Endothelial cell of umbilical vein (primary cell): Measurements from ENCODE around the gene NKD2. TPM values are rescaled to one million over a fixed set of nuclear protein-coding genes. Genes with fewer than 3 reads are reported as not detected.

Experiments used
- BruUV-seq: library from RNA; stranded (reverse); fragments of 400-500 nt; replicated peaks from 2 replicates; lab custom pipeline; 2021; lab: Mats Ljungman, UMichigan
- CTCF ChIA-PET: fragments of 300-600, 350-600 bp; sonication (Branson Sonifier 250); formaldehyde crosslinking; loops from one replicate; lab custom pipeline; 2021; ENCODE audit warnings: antibody characterized with exemption, inconsistent platforms; lab: Charles Lee
- POLR2A ChIA-PET: fragments of 300-600, 350-600 bp; sonication (Branson Sonifier 250); formaldehyde crosslinking; loops from one replicate; lab custom pipeline; 2021; ENCODE audit warnings: antibody characterized with exemption, inconsistent platforms; lab: Charles Lee
- DNase-seq: peaks from one replicate; pipeline ENCODE4 v3.0.0-alpha.2; 2011; ENCODE audit warnings: low read depth, low spot score
- FAIRE-seq: peaks from 2 replicates; lab custom pipeline; 2011; peaks lifted over from hg19 to GRCh38; lab: Jason Lieb, UNC
- H2AFZ ChIP-seq: 2 replicates; pipeline ENCODE4 v1.6.0; 2012; ENCODE audit warnings: low read depth, low read length, control low read depth, inconsistent platforms
- H3K27ac ChIP-seq: 2 replicates; pipeline ENCODE4 v1.5.1; 2011; ENCODE audit warnings: low read depth, mild to moderate bottlenecking, control low read depth, low read length, moderate library complexity; ENCODE audit not compliant: insufficient read depth
- H3K27me3 ChIP-seq, 2 experiments: 2 replicates each; pipeline versions ENCODE4 v1.6.0 to v1.6.1; 2011; ENCODE audit warnings: low read length in 2 of 2, mixed read lengths in 1 of 2; ENCODE audit not compliant: control insufficient read depth in 2 of 2, insufficient read depth in 2 of 2
- H3K36me3 ChIP-seq, 2 experiments: 2 replicates in 1 of 2; 3 replicates in 1 of 2; pipeline ENCODE4 v1.5.1; 2011; ENCODE audit warnings: low read length in 2 of 2, mild to moderate bottlenecking in 1 of 2, moderate library complexity in 1 of 2; ENCODE audit not compliant: control insufficient read depth in 2 of 2, insufficient read depth in 2 of 2; ENCODE audit errors: extremely low read depth in 1 of 2
- H3K4me1 ChIP-seq: 3 replicates; pipeline ENCODE4 v1.5.1; 2011; ENCODE audit warnings: mild to moderate bottlenecking, low read length; ENCODE audit not compliant: control insufficient read depth, insufficient read depth; ENCODE audit errors: extremely low read depth
- H3K4me2 ChIP-seq: 2 replicates; pipeline ENCODE4 v1.6.1; 2011; ENCODE audit warnings: low read length, control low read depth, mixed read lengths; ENCODE audit not compliant: insufficient read depth
- H3K4me3 ChIP-seq, 3 experiments: fragments of 200-600 bp in 1 of 3; sonication (generic), shearing (Covaris generic) in 1 of 3; replicated peaks in 1 of 3; 2 replicates each; pipeline ENCODE4 v1.5.1; 2011 to 2016; ENCODE audit warnings: control low read depth in 3 of 3, low read length in 3 of 3, mild to moderate bottlenecking in 2 of 3, inconsistent platforms in 1 of 3, low read depth in 1 of 3, moderate library complexity in 1 of 3; ENCODE audit not compliant: insufficient read depth in 1 of 3
- H3K79me2 ChIP-seq: 2 replicates; pipeline ENCODE4 v1.6.0; 2012; ENCODE audit warnings: low read length, inconsistent platforms; ENCODE audit not compliant: control insufficient read depth, insufficient read depth
- H3K9ac ChIP-seq: replicated peaks from 2 replicates; pipeline ENCODE3; 2011; ENCODE audit warnings: low read length, control low read depth; ENCODE audit not compliant: insufficient read depth; ENCODE audit errors: extremely low read depth
- H3K9me1 ChIP-seq: replicated peaks from 3 replicates; pipeline ENCODE4 v1.6.0; 2011; ENCODE audit warnings: mild to moderate bottlenecking, low read length; ENCODE audit not compliant: control insufficient read depth, insufficient read depth; ENCODE audit errors: extremely low read depth
- H3K9me3 ChIP-seq: replicated peaks from 2 replicates; pipeline ENCODE4 v1.5.1; 2012; ENCODE audit warnings: low read length, inconsistent platforms; ENCODE audit not compliant: control insufficient read depth, insufficient read depth
- H4K20me1 ChIP-seq: replicated peaks from 2 replicates; pipeline ENCODE3; 2011; ENCODE audit warnings: mild to moderate bottlenecking, low read length; ENCODE audit not compliant: control insufficient read depth, insufficient read depth; ENCODE audit errors: extremely low read depth
- CTCF ChIP-seq, 2 donors: IDR thresholded peaks; 1 replicate in 1 of 2; 2 replicates in 1 of 2; pipeline ENCODE4 v1.5.1; 2011; ENCODE audit warnings: low read length in 2 of 2, mild to moderate bottlenecking in 2 of 2, moderate library complexity in 2 of 2, control low read depth in 1 of 2, inconsistent platforms in 1 of 2, low read depth in 1 of 2; ENCODE audit not compliant: insufficient read depth in 1 of 2; ENCODE audit errors: extremely low read depth in 1 of 2
- EZH2 ChIP-seq: IDR thresholded peaks from 2 replicates; pipeline ENCODE4 v1.6.1; 2012; ENCODE audit warnings: borderline replicate concordance, low read depth, mild to moderate bottlenecking, moderate library complexity, low read length, inconsistent platforms; ENCODE audit not compliant: severe bottlenecking
- FOS ChIP-seq: IDR thresholded peaks from 2 replicates; pipeline ENCODE4 v1.6.1; 2011; ENCODE audit warnings: mild to moderate bottlenecking, low read length, moderate library complexity, borderline replicate concordance; ENCODE audit not compliant: insufficient read depth
- GATA2 ChIP-seq: IDR thresholded peaks from 2 replicates; pipeline ENCODE4 v1.7.0; 2011; ENCODE audit warnings: low read depth, mild to moderate bottlenecking, moderate library complexity, mixed read lengths, low read length; ENCODE audit not compliant: insufficient read length, insufficient read depth
- JUN ChIP-seq: IDR thresholded peaks from 2 replicates; pipeline ENCODE4 v1.6.1; 2011; ENCODE audit warnings: borderline replicate concordance, low read depth; ENCODE audit not compliant: insufficient read length, insufficient read depth
- MAX ChIP-seq: IDR thresholded peaks from 2 replicates; pipeline ENCODE4 v1.6.1; 2011; ENCODE audit not compliant: insufficient read depth, insufficient read length
- MYC ChIP-seq: IDR thresholded peaks from one replicate; pipeline ENCODE4 v1.6.1; 2011; ENCODE audit warnings: mild to moderate bottlenecking, low read depth, low read length
- POLR2A ChIP-seq: IDR thresholded peaks from 2 replicates; pipeline ENCODE4 v1.6.1; 2012; ENCODE audit warnings: low read depth, mild to moderate bottlenecking, control low read depth, low read length
- POLR2AphosphoS5 ChIP-seq: IDR thresholded peaks from 2 replicates; pipeline ENCODE4 v1.6.1; 2012; ENCODE audit warnings: low read depth, mild to moderate bottlenecking, control low read depth, low read length, moderate library complexity; ENCODE audit not compliant: insufficient read depth
- dilution Hi-C: fragments of 300-500 bp; cut with MboI; formaldehyde crosslinking; loops from one replicate; pipeline ENCODE4 v1.15.0; 2019; ENCODE audit warnings: low sequenced_read_pairs; ENCODE audit not compliant: extremely low pct_ligation_motif_present
- intact Hi-C: fragments of 100-400 bp; cut with micrococcal nuclease; formaldehyde crosslinking; loops from one replicate; pipeline ENCODE4 v1.10.0; 2022
- polyA plus RNA-seq, 4 experiments: library from polyadenylated mRNA; depleted of rRNA in 3 of 4; stranded (reverse) in 3 of 4; unstranded in 1 of 4; fragments of >200 nt; gene quantifications; 2 replicates each; pipeline versions ENCODE4 v1.2.1 to v1.2.3, GENCODE V29; 2011 to 2012; ENCODE audit warnings: missing spikeins in 1 of 4
- total RNA-seq: library from RNA; stranded (reverse); gene quantifications from 2 replicates; pipeline ENCODE4 v1.2.3, GENCODE V29; 2021

Gene NKD2
- total and polyA plus RNA-seq, 2 donors (not counting 3 experiments of a cell fraction or from before 2014, with no cell fraction given): 0.08 TPM; not detected in 1

GRCh38 chr5:997001-997474, 11.6 kb upstream of the NKD2 start:
- POLR2A ChIA-PET: no interaction called here
- DNase-seq (no peak), FAIRE-seq (no peak)
- Histone ChIP-seq H3K9me1 (no peaks in the 10 kb centered on the region), H3K27me3 (peaks cover 0 to 11% of the 10 kb centered on the region in 2 experiments), H3K9ac (no peak overlapping the region), H3K4me1 (no peaks in the 10 kb centered on the region), H3K9me3 (no peaks in the 10 kb centered on the region), H4K20me1 (no peaks in the 10 kb centered on the region), H3K36me3 (no peaks in the 10 kb centered on the region), H3K4me2 (no peak overlapping the region), H3K27ac (no peak overlapping the region), H3K79me2 (no peaks in the 10 kb centered on the region), H3K4me3 (no peak overlapping the region), H2AFZ (no peak overlapping the region)
- CTCF ChIA-PET: interaction anchor here (1.2 kb wide), 1 partner anchor 11 kb away, joined by 5 read pairs; no protein-coding TSS in a partner anchor
- TF ChIP-seq GATA2 (no peak), CTCF (IDR thresholded peaks at IDR 0.05; ENCODE audit: extremely low read depth in 1 of 2, insufficient read depth in 1 of 2, low read depth in 1 of 2, low read length in 2 of 2) (no peak), POLR2A (no peak)
- dilution Hi-C loops: no loop called here
- BruUV-seq: no TSS peak
- intact Hi-C loops: no loop called here

- FAIRE-seq (no peak), DNase-seq (no peak)
- POLR2A ChIA-PET: no interaction called here
- no TSS peak for BruUV-seq
- intact Hi-C loops: no loop called here
- no peak overlapping the region for H3K4me2 ChIP-seq
- CTCF ChIA-PET: no interaction called here
- no peak overlapping the region for H2AFZ ChIP-seq
- no peaks in the 10 kb centered on the region for H4K20me1 ChIP-seq
- H3K27ac ChIP-seq: no peak overlapping the region
- no peaks in the 10 kb centered on the region for H3K79me2 ChIP-seq
- H3K27me3 ChIP-seq: peaks cover 0 to 10% of the 10 kb centered on the region in 2 experiments
- dilution Hi-C loops: no loop called here
- H3K9ac ChIP-seq: no peak overlapping the region
- H3K4me1 ChIP-seq: no peaks in the 10 kb centered on the region
- TF ChIP-seq JUN (no peak), POLR2AphosphoS5 (no peak), MYC (no peak), MAX (no peak), CTCF (IDR thresholded peaks at IDR 0.05; ENCODE audit: extremely low read depth in 1 of 2, insufficient read depth in 1 of 2, low read depth in 1 of 2, low read length in 2 of 2) (no peak), GATA2 (no peak), POLR2A (no peak), EZH2 (no peak), FOS (no peak)
- no peaks in the 10 kb centered on the region for H3K9me3 ChIP-seq
- no peaks in the 10 kb centered on the region for H3K9me1 ChIP-seq
- no peak overlapping the region for H3K4me3 ChIP-seq
- H3K36me3 ChIP-seq: no peaks in the 10 kb centered on the region
These were observed 10.9 kb upstream of the NKD2 start for GRCh38 chr5:997711-998110.
